SK-N-SH (cell line): ENCODE measurements around the gene GABRD.

Source experiments
- CTCF ChIP-seq: fragments of 200-600 bp; sonication (generic); IDR thresholded peaks from 2 replicates; pipeline ENCODE4 v1.6.1; 2017; ENCODE audit warnings: antibody characterized with exemption, mild to moderate bottlenecking, moderate library complexity
- EP300 ChIP-seq, 2 experiments: IDR thresholded peaks; 2 replicates each; pipeline versions ENCODE4 v1.4.0 to v1.6.1; 2012; ENCODE audit warnings: borderline replicate concordance in 1 of 2, low read depth in 1 of 2, low read length in 1 of 2
- MAX ChIP-seq: IDR thresholded peaks from 2 replicates; pipeline ENCODE4 v1.4.0; 2012; ENCODE audit warnings: low read depth
- TAF1 ChIP-seq: IDR thresholded peaks from 2 replicates; pipeline ENCODE4 v1.6.1; 2012; ENCODE audit warnings: low read depth, mild to moderate bottlenecking, low read length, moderate library complexity, borderline replicate concordance
- TCF12 ChIP-seq: IDR thresholded peaks from 2 replicates; pipeline ENCODE4 v1.4.0; 2012
- TEAD4 ChIP-seq: IDR thresholded peaks from 2 replicates; pipeline ENCODE4 v1.4.0; 2012; ENCODE audit warnings: mild to moderate bottlenecking, borderline replicate concordance; ENCODE audit not compliant: insufficient read depth
- YY1 ChIP-seq: IDR thresholded peaks from 2 replicates; pipeline ENCODE4 v1.4.0; 2012; ENCODE audit warnings: low read depth, mild to moderate bottlenecking

DNA sequence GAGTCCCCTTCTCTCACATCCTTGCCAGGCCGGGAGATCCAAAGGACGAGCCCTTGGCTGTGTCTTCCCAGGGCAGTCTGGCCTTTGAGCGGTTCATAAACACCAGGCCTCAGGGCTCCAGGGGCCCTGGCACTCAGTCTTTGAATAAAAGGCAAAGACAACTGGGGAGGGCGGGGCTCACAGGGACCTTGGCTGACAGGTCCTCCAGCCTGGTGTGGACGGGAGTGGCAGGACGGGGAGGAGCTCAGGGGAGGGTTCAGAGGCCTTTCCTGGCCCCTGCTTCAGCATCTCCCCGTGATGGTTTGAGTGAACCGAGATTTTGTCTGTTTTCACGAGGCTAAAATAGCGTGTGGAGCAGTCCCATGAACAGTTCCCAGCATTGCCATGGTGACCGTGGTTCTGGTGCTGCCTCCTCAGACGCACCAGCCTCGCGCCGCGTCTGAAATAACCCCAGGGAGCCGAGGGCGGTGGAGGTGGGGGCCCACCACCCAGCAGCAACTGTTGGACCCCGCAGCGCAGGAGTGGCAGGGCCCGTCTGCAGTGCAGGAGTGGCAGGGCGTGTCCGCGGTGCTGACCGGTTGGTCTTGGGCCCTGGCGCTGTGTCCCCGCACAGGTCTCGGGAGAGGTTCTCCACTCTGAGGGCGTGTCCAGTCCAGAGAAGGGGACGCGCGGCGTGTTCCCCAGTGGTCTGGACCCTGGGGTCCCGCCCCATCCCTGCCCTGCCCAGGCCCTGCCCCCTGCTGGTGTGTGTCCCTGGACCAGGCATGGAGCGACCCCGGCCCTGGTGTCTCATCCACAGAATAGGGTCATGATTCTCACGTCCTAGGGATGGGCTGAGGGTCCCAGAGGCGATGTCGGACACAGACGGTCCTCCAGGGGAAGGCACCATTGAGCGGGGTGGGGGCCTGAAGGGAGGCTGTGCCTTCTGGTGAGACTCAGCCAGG, 24.0 kb downstream of the GABRD start:
- no peak for TF ChIP-seq CTCF
- TF ChIP-seq TCF12 = no peak
- no peak for TF ChIP-seq TAF1
- no peak for TF ChIP-seq YY1
- TF ChIP-seq EP300 (IDR thresholded peaks at IDR 0.05; ENCODE audit: borderline replicate concordance in 1 of 2, low read depth in 1 of 2, low read length in 1 of 2) = no peak
- TF ChIP-seq MAX = no peak
- no peak for TF ChIP-seq TEAD4
